ENCODE measurements around the gene MMP15.

The MMP15 gene

GRCh38 chr16:58039829-58040495 lies 14.4 kb downstream of the MMP15 start:
- H3K9me3 ChIP-seq (ENCODE audit: severe bottlenecking) = no peaks in the 10 kb centered on the region
- TF ChIP-seq CTCF (IDR thresholded peaks at IDR 0.05; ENCODE audit: poor library complexity, severe bottlenecking) = no peak
- H3K27me3 ChIP-seq (ENCODE audit: insufficient read depth, poor library complexity, severe bottlenecking) = no peaks in the 10 kb centered on the region
- no peak overlapping the region for H3K27ac ChIP-seq (ENCODE audit: poor library complexity, severe bottlenecking)
- no peak for DNase-seq (ENCODE audit: low spot score)
- no peak for ATAC-seq (ENCODE audit: low read depth)
- H3K4me1 ChIP-seq (ENCODE audit: insufficient read depth, poor library complexity, severe bottlenecking) = no peaks in the 10 kb centered on the region
- no peak overlapping the region for H3K4me3 ChIP-seq (ENCODE audit: severe bottlenecking)
- H3K36me3 ChIP-seq (ENCODE audit: low read depth) = no peaks in the 10 kb centered on the region

GRCh38 chr16:58040496-58040846 lies 14.9 kb downstream of the MMP15 start:
- H3K4me1 ChIP-seq (ENCODE audit: insufficient read depth, poor library complexity, severe bottlenecking) = no peaks in the 10 kb centered on the region
- no peak for DNase-seq (ENCODE audit: low spot score)
- ATAC-seq (ENCODE audit: low read depth) = no peak
- no peaks in the 10 kb centered on the region for H3K27me3 ChIP-seq (ENCODE audit: insufficient read depth, poor library complexity, severe bottlenecking)
- no peaks in the 10 kb centered on the region for H3K36me3 ChIP-seq (ENCODE audit: low read depth)
- no peak overlapping the region for H3K27ac ChIP-seq (ENCODE audit: poor library complexity, severe bottlenecking)
- no peaks in the 10 kb centered on the region for H3K9me3 ChIP-seq (ENCODE audit: severe bottlenecking)
- no peak overlapping the region for H3K4me3 ChIP-seq (ENCODE audit: severe bottlenecking)
- TF ChIP-seq CTCF (IDR thresholded peaks at IDR 0.05; ENCODE audit: poor library complexity, severe bottlenecking) = no peak

GRCh38 chr16:58040945-58041627 lies 15.5 kb downstream of the MMP15 start:
- ATAC-seq (ENCODE audit: low read depth) (no peak), DNase-seq (ENCODE audit: low spot score) (no peak)
- H3K4me3 ChIP-seq (ENCODE audit: severe bottlenecking) = no peak overlapping the region
- no peak for TF ChIP-seq CTCF (IDR thresholded peaks at IDR 0.05; ENCODE audit: poor library complexity, severe bottlenecking)
- no peaks in the 10 kb centered on the region for H3K36me3 ChIP-seq (ENCODE audit: low read depth)
- no peaks in the 10 kb centered on the region for H3K27me3 ChIP-seq (ENCODE audit: insufficient read depth, poor library complexity, severe bottlenecking)
- no peak overlapping the region for H3K27ac ChIP-seq (ENCODE audit: poor library complexity, severe bottlenecking)
- no peaks in the 10 kb centered on the region for H3K4me1 ChIP-seq (ENCODE audit: insufficient read depth, poor library complexity, severe bottlenecking)
- H3K9me3 ChIP-seq (ENCODE audit: severe bottlenecking) = no peaks in the 10 kb centered on the region

DNA sequence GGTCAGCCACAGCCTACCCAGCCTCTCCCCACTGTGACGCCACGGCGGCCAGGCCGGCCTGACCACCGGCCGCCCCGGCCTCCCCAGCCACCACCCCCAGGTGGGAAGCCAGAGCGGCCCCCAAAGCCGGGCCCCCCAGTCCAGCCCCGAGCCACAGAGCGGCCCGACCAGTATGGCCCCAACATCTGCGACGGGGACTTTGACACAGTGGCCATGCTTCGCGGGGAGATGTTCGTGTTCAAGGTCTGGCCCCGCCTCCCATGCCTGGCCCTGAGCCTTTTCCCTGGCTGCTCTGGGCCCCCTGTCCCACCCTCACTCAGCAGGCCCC lies 16.0 kb downstream of the MMP15 start:
- no peak for TF ChIP-seq CTCF (IDR thresholded peaks at IDR 0.05; ENCODE audit: poor library complexity, severe bottlenecking)

More for the DNA sequence above, 16.0 kb downstream of the MMP15 start:
- Histone ChIP-seq H3K36me3 (ENCODE audit: low read depth) (no peaks in the 10 kb centered on the region), H3K9me3 (ENCODE audit: severe bottlenecking) (no peaks in the 10 kb centered on the region), H3K4me3 (ENCODE audit: severe bottlenecking) (no peak overlapping the region), H3K4me1 (ENCODE audit: insufficient read depth, poor library complexity, severe bottlenecking) (no peaks in the 10 kb centered on the region), H3K27me3 (ENCODE audit: insufficient read depth, poor library complexity, severe bottlenecking) (no peaks in the 10 kb centered on the region), H3K27ac (ENCODE audit: poor library complexity, severe bottlenecking) (no peak overlapping the region)
- DNase-seq (ENCODE audit: low spot score) = peak; percentile 41
- no peak for ATAC-seq (ENCODE audit: low read depth)

Measured in RWPE2 (cell line).